Breast epithelium (tissue), 3 donors: ENCODE measurements around the gene ARHGAP26.

Source experiments
- POLR2A ChIP-seq: fragments of 450-650 bp; IDR thresholded peaks from one replicate; pipeline ENCODE4 v1.6.1; 2016; ENCODE audit warnings: antibody characterized with exemption, mild to moderate bottlenecking, moderate library complexity
- POLR2AphosphoS5 ChIP-seq, 3 donors: sonication (generic); formaldehyde crosslinking; IDR thresholded peaks; one replicate each; pipeline ENCODE4 v1.6.1; 2017; ENCODE audit warnings: antibody characterized with exemption in 3 of 3
- TF ChIP-seq, protein P1 (sequence below), 3 donors: fragments of 450-650 bp; IDR thresholded peaks; one replicate each; pipeline ENCODE4 v1.5.1; 2016 to 2017; ENCODE audit warnings: antibody characterized with exemption in 3 of 3, mild to moderate bottlenecking in 3 of 3, moderate library complexity in 3 of 3

DNA sequence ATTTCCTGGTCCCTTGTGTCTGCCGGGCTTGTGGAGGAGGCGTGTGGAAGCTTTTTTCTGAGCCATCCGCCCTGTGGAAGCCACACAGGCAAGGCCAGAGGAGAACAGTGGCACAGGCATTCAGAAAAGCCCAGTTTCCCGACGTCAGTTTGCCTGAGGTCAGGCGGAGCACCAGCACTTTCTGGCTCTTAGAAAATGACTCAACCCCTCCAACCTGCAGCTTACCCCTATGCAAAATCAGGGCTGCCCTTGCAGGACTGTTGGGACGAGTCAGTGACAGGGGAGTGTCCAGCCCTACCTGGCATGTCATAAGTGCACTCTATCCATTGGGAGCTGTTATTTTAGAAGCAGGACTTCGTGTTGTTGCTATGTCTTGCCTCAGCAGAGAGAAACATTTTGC is 417.3 kb downstream of the ARHGAP26 start:
- TF ChIP-seq POLR2A (no peak), POLR2AphosphoS5 (IDR thresholded peaks at IDR 0.05) (no peak)
- TF ChIP-seq, protein P1, sequence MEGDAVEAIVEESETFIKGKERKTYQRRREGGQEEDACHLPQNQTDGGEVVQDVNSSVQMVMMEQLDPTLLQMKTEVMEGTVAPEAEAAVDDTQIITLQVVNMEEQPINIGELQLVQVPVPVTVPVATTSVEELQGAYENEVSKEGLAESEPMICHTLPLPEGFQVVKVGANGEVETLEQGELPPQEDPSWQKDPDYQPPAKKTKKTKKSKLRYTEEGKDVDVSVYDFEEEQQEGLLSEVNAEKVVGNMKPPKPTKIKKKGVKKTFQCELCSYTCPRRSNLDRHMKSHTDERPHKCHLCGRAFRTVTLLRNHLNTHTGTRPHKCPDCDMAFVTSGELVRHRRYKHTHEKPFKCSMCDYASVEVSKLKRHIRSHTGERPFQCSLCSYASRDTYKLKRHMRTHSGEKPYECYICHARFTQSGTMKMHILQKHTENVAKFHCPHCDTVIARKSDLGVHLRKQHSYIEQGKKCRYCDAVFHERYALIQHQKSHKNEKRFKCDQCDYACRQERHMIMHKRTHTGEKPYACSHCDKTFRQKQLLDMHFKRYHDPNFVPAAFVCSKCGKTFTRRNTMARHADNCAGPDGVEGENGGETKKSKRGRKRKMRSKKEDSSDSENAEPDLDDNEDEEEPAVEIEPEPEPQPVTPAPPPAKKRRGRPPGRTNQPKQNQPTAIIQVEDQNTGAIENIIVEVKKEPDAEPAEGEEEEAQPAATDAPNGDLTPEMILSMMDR (IDR thresholded peaks at IDR 0.05): no peak
